Loucy (cell line): ENCODE measurements around the gene PLAC9.

Experiments
- H2AFZ ChIP-seq: fragments of 200-600 bp; sonication (generic); 2 replicates; pipeline ENCODE4 v1.6.0; 2016; ENCODE audit warnings: antibody characterized with exemption, mild to moderate bottlenecking, low read length, moderate library complexity
- H3F3A ChIP-seq: fragments of 200-600 bp; 2 replicates; pipeline ENCODE4 v1.6.0; 2016; ENCODE audit warnings: antibody characterized with exemption, low read depth, mild to moderate bottlenecking
- H3K27me3 ChIP-seq: fragments of 200-600 bp; sonication (generic); 2 replicates; pipeline ENCODE4 v1.6.1; 2014; ENCODE audit warnings: low read length, mild to moderate bottlenecking; ENCODE audit not compliant: insufficient read depth, poor library complexity, severe bottlenecking
- H3K36me3 ChIP-seq: fragments of 200-600 bp; sonication (generic); 2 replicates; pipeline ENCODE4 v1.6.1; 2016; ENCODE audit warnings: low read length; ENCODE audit not compliant: insufficient read depth
- H3K4me1 ChIP-seq: fragments of 200-600 bp; sonication (generic); 2 replicates; pipeline ENCODE4 v1.5.1; 2014; ENCODE audit warnings: low read length, mild to moderate bottlenecking; ENCODE audit not compliant: insufficient read depth, poor library complexity, severe bottlenecking
- H3K4me2 ChIP-seq: fragments of 200-600 bp; sonication (generic); 2 replicates; pipeline ENCODE4 v1.6.0; 2014; ENCODE audit warnings: antibody characterized with exemption, low read length, low read depth, mild to moderate bottlenecking; ENCODE audit not compliant: poor library complexity, severe bottlenecking
- H3K4me3 ChIP-seq: fragments of 200-600 bp; sonication (generic); 2 replicates; pipeline ENCODE4 v1.5.1; 2014; ENCODE audit warnings: low read length, mild to moderate bottlenecking, mixed read lengths; ENCODE audit not compliant: poor library complexity, severe bottlenecking
- H3K79me2 ChIP-seq: fragments of 200-600 bp; sonication (generic); 2 replicates; pipeline ENCODE4 v1.6.1; 2014; ENCODE audit warnings: low read length; ENCODE audit not compliant: insufficient read depth
- H3K9ac ChIP-seq: fragments of 200-600 bp; sonication (generic); 2 replicates; pipeline ENCODE4 v1.6.0; 2014; ENCODE audit warnings: mild to moderate bottlenecking, low read depth, low read length, moderate library complexity; ENCODE audit not compliant: poor library complexity, severe bottlenecking
- H3K9me2 ChIP-seq: fragments of 200-600 bp; sonication (generic); replicated peaks from 2 replicates; pipeline ENCODE4 v1.6.1; 2016; ENCODE audit warnings: low read depth, low read length, mixed read lengths
- H3K9me3 ChIP-seq: fragments of 200-600 bp; sonication (generic); 2 replicates; pipeline ENCODE4 v1.6.1; 2014; ENCODE audit warnings: mild to moderate bottlenecking, antibody characterized with exemption, low read length, low read depth; ENCODE audit not compliant: insufficient read depth
- H4K20me1 ChIP-seq: fragments of 200-600 bp; sonication (generic); 2 replicates; pipeline ENCODE4 v1.6.0; 2014; ENCODE audit warnings: antibody characterized with exemption, low read length, mild to moderate bottlenecking; ENCODE audit not compliant: insufficient read depth, poor library complexity, severe bottlenecking
- CTCF ChIP-seq: fragments of 200-600 bp; sonication (generic); conservative IDR thresholded peaks from 2 replicates; pipeline ENCODE4 v1.5.1; 2014; ENCODE audit warnings: mild to moderate bottlenecking, antibody characterized with exemption, low read length
- EZH2phosphoT487 ChIP-seq: fragments of 200-600 bp; IDR thresholded peaks from 2 replicates; pipeline ENCODE4 v1.6.1; 2018; ENCODE audit warnings: antibody characterized with exemption, mild to moderate bottlenecking, moderate library complexity, borderline replicate concordance

PLAC9 gene

GRCh38 chr10:80157561-80157960 lies 25.0 kb downstream of the PLAC9 start:
- Histone ChIP-seq H3K27me3 (no peaks in the 10 kb centered on the region), H3K4me3 (no peak overlapping the region), H3K36me3 (peaks cover 85% of the 10 kb centered on the region; the same call in 1 of the 2 replicates), H3K4me2 (no peak overlapping the region), H3K79me2 (no peaks in the 10 kb centered on the region), H2AFZ (no peak overlapping the region), H3K4me1 (no peaks in the 10 kb centered on the region), H4K20me1 (no peaks in the 10 kb centered on the region), H3F3A (no peaks in the 10 kb centered on the region), H3K9ac (no peak overlapping the region), H3K9me2 (no peaks in the 10 kb centered on the region), H3K9me3 (no peaks in the 10 kb centered on the region)
- TF ChIP-seq EZH2phosphoT487 (no peak), CTCF (no peak)

DNA sequence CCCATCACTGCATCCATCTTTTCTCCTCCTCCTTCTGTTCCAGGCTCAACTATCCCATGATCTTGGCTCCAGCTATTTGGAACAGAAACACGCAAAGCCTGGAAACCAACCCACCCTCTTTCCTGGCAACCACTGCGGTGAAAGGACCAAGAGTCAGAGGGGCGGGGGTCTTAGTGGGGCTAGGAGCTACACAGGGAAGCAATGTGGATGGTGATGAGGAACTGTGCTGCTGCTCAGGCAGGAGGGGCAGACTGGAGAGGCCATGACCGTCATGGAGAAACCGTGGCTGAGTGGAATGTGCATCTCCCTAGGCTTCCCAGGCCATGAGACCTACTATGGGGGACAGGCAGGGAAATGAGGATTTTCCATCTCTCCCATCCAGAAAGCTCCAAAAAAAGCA lies 25.6 kb downstream of the PLAC9 start:
- no peaks in the 10 kb centered on the region for H3K9me2 ChIP-seq
- no peak overlapping the region for H2AFZ ChIP-seq
- no peak overlapping the region for H3K9ac ChIP-seq
- H3K9me3 ChIP-seq: no peaks in the 10 kb centered on the region
- H3K27me3 ChIP-seq: no peaks in the 10 kb centered on the region
- H3K4me1 ChIP-seq: no peaks in the 10 kb centered on the region
- TF ChIP-seq CTCF (no peak), EZH2phosphoT487 (no peak)
- H3K79me2 ChIP-seq: no peaks in the 10 kb centered on the region
- no peaks in the 10 kb centered on the region for H4K20me1 ChIP-seq
- no peak overlapping the region for H3K4me2 ChIP-seq
- no peaks in the 10 kb centered on the region for H3F3A ChIP-seq
- H3K36me3 ChIP-seq: peaks cover 85% of the 10 kb centered on the region; the same call in 1 of the 2 replicates
- no peak overlapping the region for H3K4me3 ChIP-seq

DNA sequence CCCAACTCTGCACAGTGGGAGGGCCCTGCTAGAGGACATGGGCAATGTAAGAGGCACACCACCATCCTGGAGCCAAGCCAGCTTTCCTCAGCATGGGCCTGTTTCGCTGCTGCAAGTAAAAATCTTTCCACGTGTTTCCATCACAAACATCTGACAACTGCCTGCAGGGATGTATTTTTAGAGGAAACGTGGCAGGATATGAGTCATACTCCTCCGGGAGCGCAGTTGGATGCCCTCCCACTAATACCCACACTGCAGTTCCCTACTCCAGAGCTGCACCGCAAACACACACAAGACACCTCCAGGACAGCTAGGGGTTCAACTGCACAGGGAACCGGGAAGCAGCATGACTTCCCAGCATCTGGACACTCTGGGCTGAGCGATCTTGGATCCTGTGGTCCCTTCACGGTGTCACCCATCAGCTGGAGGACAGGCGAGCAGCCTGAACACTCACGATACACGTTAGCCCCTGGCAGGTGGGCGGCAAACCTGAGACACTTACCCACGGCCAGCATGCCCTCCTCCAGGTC lies 26.1 kb downstream of the PLAC9 start:
- H3K27me3 ChIP-seq: no peaks in the 10 kb centered on the region
- TF ChIP-seq CTCF (no peak), EZH2phosphoT487 (no peak)
- H4K20me1 ChIP-seq: no peaks in the 10 kb centered on the region
- H3K4me1 ChIP-seq: no peaks in the 10 kb centered on the region
- no peaks in the 10 kb centered on the region for H3K79me2 ChIP-seq
- H3F3A ChIP-seq: no peaks in the 10 kb centered on the region
- no peak overlapping the region for H2AFZ ChIP-seq
- H3K4me2 ChIP-seq: no peak overlapping the region
- no peak overlapping the region for H3K9ac ChIP-seq
- no peaks in the 10 kb centered on the region for H3K9me2 ChIP-seq
- H3K4me3 ChIP-seq: no peak overlapping the region
- no peaks in the 10 kb centered on the region for H3K9me3 ChIP-seq
- H3K36me3 ChIP-seq: peaks cover 85% of the 10 kb centered on the region; the same call in 1 of the 2 replicates
